ENCODE measurements around the gene BTBD17.

Gene BTBD17

GRCh38 chr17:74393346-74393942 is 31.8 kb upstream of the BTBD17 start:
- H3K4me3 ChIP-seq (ENCODE audit: low read depth, low read length), result no peak overlapping the region
- TF ChIP-seq, protein P1, sequence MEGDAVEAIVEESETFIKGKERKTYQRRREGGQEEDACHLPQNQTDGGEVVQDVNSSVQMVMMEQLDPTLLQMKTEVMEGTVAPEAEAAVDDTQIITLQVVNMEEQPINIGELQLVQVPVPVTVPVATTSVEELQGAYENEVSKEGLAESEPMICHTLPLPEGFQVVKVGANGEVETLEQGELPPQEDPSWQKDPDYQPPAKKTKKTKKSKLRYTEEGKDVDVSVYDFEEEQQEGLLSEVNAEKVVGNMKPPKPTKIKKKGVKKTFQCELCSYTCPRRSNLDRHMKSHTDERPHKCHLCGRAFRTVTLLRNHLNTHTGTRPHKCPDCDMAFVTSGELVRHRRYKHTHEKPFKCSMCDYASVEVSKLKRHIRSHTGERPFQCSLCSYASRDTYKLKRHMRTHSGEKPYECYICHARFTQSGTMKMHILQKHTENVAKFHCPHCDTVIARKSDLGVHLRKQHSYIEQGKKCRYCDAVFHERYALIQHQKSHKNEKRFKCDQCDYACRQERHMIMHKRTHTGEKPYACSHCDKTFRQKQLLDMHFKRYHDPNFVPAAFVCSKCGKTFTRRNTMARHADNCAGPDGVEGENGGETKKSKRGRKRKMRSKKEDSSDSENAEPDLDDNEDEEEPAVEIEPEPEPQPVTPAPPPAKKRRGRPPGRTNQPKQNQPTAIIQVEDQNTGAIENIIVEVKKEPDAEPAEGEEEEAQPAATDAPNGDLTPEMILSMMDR (IDR thresholded peaks at IDR 0.05; ENCODE audit: low read depth, low read length, missing control alignments), result no peak
- no peak for DNase-seq (ENCODE audit: low read depth)
- in situ Hi-C loops (cut with HindIII; ENCODE audit: low sequenced_read_pairs), result no loop called here

- TF ChIP-seq, protein P1 (IDR thresholded peaks at IDR 0.05; ENCODE audit: low read depth, low read length, missing control alignments), result no peak
- DNase-seq (ENCODE audit: low read depth), result no peak
- in situ Hi-C loops (cut with HindIII; ENCODE audit: low sequenced_read_pairs), result no loop called here
- H3K4me3 ChIP-seq (ENCODE audit: low read depth, low read length), result no peak overlapping the region
Observed at GRCh38 chr17:74392848-74393247, 31.2 kb upstream of the BTBD17 start.

DNA sequence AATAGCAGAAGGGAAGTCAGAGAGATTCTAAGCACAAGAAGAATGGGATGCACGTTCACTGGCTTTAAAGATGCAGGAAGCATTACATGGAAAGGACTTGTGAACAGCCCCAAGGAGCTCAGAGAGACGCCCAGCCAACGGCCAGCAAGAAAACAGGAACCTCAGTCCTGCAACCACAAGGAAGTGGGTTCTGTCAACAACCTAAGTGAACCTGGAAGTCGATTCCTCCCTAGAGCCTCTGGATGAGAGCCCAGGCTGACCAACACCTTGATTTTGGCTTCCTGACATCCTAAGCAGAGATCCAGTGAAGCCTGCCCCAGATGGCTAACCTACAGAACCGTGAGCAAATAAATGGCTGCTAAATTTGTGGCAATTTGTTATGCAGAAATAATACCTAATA is 30.1 kb upstream of the BTBD17 start:
- no peak for DNase-seq (ENCODE audit: low read depth)
- TF ChIP-seq, protein P1 (IDR thresholded peaks at IDR 0.05; ENCODE audit: low read depth, low read length, missing control alignments), result no peak
- no peak overlapping the region for H3K4me3 ChIP-seq (ENCODE audit: low read depth, low read length)
- in situ Hi-C loops (cut with HindIII; ENCODE audit: low sequenced_read_pairs), result no loop called here

- H3K4me3 ChIP-seq (ENCODE audit: low read depth, low read length), result no peak overlapping the region
- in situ Hi-C loops (cut with HindIII; ENCODE audit: low sequenced_read_pairs), result no loop called here
- no peak for DNase-seq (ENCODE audit: low read depth)
- TF ChIP-seq, protein P1 (IDR thresholded peaks at IDR 0.05; ENCODE audit: low read depth, low read length, missing control alignments), result no peak
Observed at GRCh38 chr17:74390680-74391653, 29.3 kb upstream of the BTBD17 start.

DNA sequence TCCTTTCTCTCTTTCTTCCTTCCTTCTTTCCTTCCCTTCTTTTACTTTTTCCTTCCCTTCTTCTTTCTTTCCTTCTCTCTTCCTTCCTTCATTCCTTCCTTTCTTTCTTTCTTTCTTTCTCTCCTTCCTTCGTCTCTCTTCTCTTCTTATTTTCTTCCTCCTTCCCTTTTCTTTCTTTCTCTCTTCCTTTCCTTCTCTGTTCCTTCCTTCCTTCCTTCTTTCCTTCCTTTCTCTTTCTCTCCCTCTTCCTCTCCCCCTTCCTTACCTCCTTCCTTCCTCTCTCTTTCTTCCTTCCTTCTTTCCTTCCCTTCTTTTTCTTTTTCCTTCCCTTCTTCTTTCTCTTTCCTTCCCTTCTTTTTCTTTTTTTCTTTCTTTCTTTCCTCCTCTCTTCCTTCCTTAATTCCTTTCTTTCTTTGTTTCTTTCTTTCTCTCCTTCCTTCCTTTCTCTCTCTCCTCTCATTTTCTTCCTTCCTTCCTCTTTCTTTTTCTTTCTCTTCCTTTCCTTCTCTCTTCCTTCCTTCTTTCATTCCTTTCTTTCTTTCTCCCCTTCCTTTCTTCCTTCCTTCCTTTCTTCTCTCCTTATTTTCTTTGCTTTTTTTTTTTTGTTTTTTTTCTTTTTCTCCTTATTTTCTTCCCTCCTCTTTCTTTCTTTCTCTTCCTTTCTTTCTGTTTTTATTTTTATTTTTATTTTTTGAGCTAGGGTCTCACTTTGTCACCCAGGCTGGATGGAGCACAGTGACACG is 28.4 kb upstream of the BTBD17 start:
- in situ Hi-C loops (cut with HindIII; ENCODE audit: low sequenced_read_pairs), result loop anchor here (5.0 kb wide), 1 partner anchor 87 kb away; no protein-coding TSS in a partner anchor
- no peak for DNase-seq (ENCODE audit: low read depth)
- TF ChIP-seq, protein P1 (IDR thresholded peaks at IDR 0.05; ENCODE audit: low read depth, low read length, missing control alignments), result no peak
- no peak overlapping the region for H3K4me3 ChIP-seq (ENCODE audit: low read depth, low read length)

DNA sequence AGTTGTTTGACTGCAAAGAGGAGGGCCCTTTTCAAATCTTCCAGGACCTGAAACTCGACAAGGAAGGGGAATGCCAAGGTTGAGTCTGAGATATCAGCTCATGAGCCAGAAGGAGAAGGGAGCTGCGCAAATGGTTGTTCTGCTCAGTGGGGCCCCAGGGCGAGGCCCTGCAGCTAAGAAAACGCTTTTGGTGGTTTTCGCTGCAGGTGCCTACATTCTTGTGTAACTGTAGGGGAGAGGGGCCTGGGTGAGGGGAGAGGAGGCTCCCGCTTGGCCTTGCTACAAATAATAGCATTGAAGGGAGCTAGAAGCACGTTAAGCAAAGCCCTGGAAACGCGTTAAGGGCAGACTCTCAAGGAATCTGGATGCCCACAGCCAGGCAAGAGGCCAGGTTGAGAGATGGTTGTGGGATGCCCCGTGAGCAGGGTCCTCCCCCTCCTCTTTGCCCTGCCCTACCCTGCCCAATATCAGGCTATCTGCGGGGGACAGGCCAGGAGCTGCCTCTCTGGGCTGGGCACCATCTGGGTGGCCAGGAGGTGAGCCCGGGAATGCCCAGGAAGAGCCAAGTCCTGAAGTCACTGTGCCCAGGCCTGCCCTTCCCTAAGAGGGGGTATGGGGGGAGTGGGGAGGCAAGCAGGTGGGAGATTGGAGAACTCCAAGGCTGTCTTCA is 27.6 kb upstream of the BTBD17 start:
- TF ChIP-seq, protein P1 (IDR thresholded peaks at IDR 0.05; ENCODE audit: low read depth, low read length, missing control alignments), result no peak

More for the DNA sequence above, 27.6 kb upstream of the BTBD17 start:
- in situ Hi-C loops (cut with HindIII; ENCODE audit: low sequenced_read_pairs), result loop anchor here (5.0 kb wide), 1 partner anchor 88 kb away; no protein-coding TSS in a partner anchor
- DNase-seq (ENCODE audit: low read depth), result no peak
- no peak overlapping the region for H3K4me3 ChIP-seq (ENCODE audit: low read depth, low read length)
